Common myeloid progenitor, CD34-positive (primary cell): Measurements from ENCODE around the gene MEGF6.

Experiments used
- CTCF ChIA-PET: fragments of 350-600 bp; sonication (Branson Sonifier 250); formaldehyde crosslinking; loops from one replicate; lab custom pipeline; 2021; ENCODE audit warnings: antibody characterized with exemption; lab: Charles Lee
- POLR2A ChIA-PET: fragments of 350-600 bp; sonication (Branson Sonifier 250); formaldehyde crosslinking; loops from one replicate; lab custom pipeline; 2021; ENCODE audit warnings: antibody characterized with exemption; lab: Charles Lee
- DNase-seq, 3 donors: peaks; one replicate each; pipeline versions ENCODE4 v3.0.0 to v3.0.0-alpha.2; 2013
- H3K27ac ChIP-seq, 2 experiments: 1 replicate in 1 of 2; 2 replicates in 1 of 2; pipeline ENCODE4 v1.7.0; 2013; ENCODE audit warnings: inconsistent platforms in 2 of 2, low read length in 2 of 2, mild to moderate bottlenecking in 2 of 2, low read depth in 1 of 2, moderate library complexity in 1 of 2; ENCODE audit not compliant: severe bottlenecking in 2 of 2, insufficient read depth in 1 of 2, poor library complexity in 1 of 2
- H3K27me3 ChIP-seq, 5 experiments: replicated peaks in 2 of 5; 1 replicate in 3 of 5; 2 replicates in 2 of 5; pipeline versions ENCODE4 v1.6.1 to v1.7.0; 2013; ENCODE audit warnings: low read length in 4 of 5, mild to moderate bottlenecking in 2 of 5, moderate library complexity in 2 of 5, inconsistent platforms in 1 of 5; ENCODE audit not compliant: insufficient read depth in 5 of 5, control insufficient read depth in 4 of 5
- H3K36me3 ChIP-seq, 4 experiments: 1 replicate in 2 of 4; 2 replicates in 2 of 4; pipeline versions ENCODE4 v1.6.1 to v1.7.0; 2013; ENCODE audit warnings: low read length in 3 of 4, control low read depth in 1 of 4, mild to moderate bottlenecking in 1 of 4; ENCODE audit not compliant: control insufficient read depth in 4 of 4, insufficient read depth in 4 of 4
- H3K4me1 ChIP-seq, 4 experiments: 1 replicate in 3 of 4; 2 replicates in 1 of 4; pipeline versions ENCODE4 v1.6.1 to v1.7.1; 2013; ENCODE audit warnings: low read length in 3 of 4, mild to moderate bottlenecking in 3 of 4, control low read depth in 1 of 4, inconsistent platforms in 1 of 4, moderate library complexity in 1 of 4; ENCODE audit not compliant: control insufficient read depth in 4 of 4, insufficient read depth in 4 of 4; ENCODE audit errors: control extremely low read depth in 1 of 4
- H3K4me3 ChIP-seq, 7 experiments: 1 replicate in 4 of 7; 2 replicates in 3 of 7; pipeline versions ENCODE4 v1.5.1 to v1.7.0; 2013; ENCODE audit warnings: mild to moderate bottlenecking in 7 of 7, low read length in 6 of 7, moderate library complexity in 6 of 7, inconsistent platforms in 2 of 7, low read depth in 2 of 7, control low read depth in 1 of 7; ENCODE audit not compliant: insufficient read depth in 4 of 7, control insufficient read depth in 1 of 7; ENCODE audit errors: extremely low read depth in 1 of 7
- H3K9me3 ChIP-seq, 5 experiments: 1 replicate in 4 of 5; 2 replicates in 1 of 5; pipeline versions ENCODE4 v1.6.1 to v1.7.1; 2013; ENCODE audit warnings: low read length in 4 of 5, mild to moderate bottlenecking in 2 of 5, inconsistent platforms in 1 of 5, low read depth in 1 of 5, moderate library complexity in 1 of 5; ENCODE audit not compliant: control insufficient read depth in 4 of 5, insufficient read depth in 2 of 5; ENCODE audit errors: control extremely low read depth in 1 of 5
- WGBS: methylation state at CpG from one replicate; pipeline ENCODE4 v1.1.5; 2013; ENCODE audit not compliant: insufficient coverage; 5-methylcytosine and 5-hydroxymethylcytosine counted together

MEGF6 gene

GRCh38 chr1:3527774-3528173, 83.5 kb downstream of the MEGF6 start:
- Histone ChIP-seq H3K36me3 (peaks cover 0 to 12% (median 3%) of the 10 kb centered on the region in 4 experiments), H3K4me1 (peaks cover 0 to 25% (median 18%) of the 10 kb centered on the region in 4 experiments), H3K9me3 (no peaks in the 10 kb centered on the region), H3K27me3 (no peaks in the 10 kb centered on the region), H3K4me3 (no peak overlapping the region), H3K27ac (no peak overlapping the region)
- WGBS: 98% methylated on average over 12 of the region's 12 CpGs
- DNase-seq: no peak
- POLR2A ChIA-PET: no interaction called here
- CTCF ChIA-PET: interaction anchor here (1.0 to 7.7 kb wide), 4 partner anchors 11 to 75 kb away, joined by 3 to 45 read pairs (median 14); no protein-coding TSS in a partner anchor

- Histone ChIP-seq H3K27ac (no peak overlapping the region), H3K4me3 (no peak overlapping the region), H3K36me3 (peaks cover 0 to 22% (median 7%) of the 10 kb centered on the region in 4 experiments), H3K27me3 (no peaks in the 10 kb centered on the region), H3K4me1 (peaks cover 0 to 22% (median 12%) of the 10 kb centered on the region in 4 experiments), H3K9me3 (no peaks in the 10 kb centered on the region)
- no peak for DNase-seq
- ChIA-PET POLR2A (interaction anchor here (1.2 kb wide), 1 partner anchor 9 kb away, joined by 3 read pairs; no protein-coding TSS in a partner anchor), CTCF (interaction anchor here (0.6 to 7.7 kb wide), 3 partner anchors 9 to 18 kb away, joined by 3 to 45 read pairs (median 25); no protein-coding TSS in a partner anchor)
- WGBS: 91% methylated on average over 23 of the region's 24 CpGs
Measured at GRCh38 chr1:3525551-3526482, 85.5 kb downstream of the MEGF6 start.

GRCh38 chr1:3524556-3525203, 86.6 kb downstream of the MEGF6 start:
- ChIA-PET POLR2A (interaction anchor here (1.2 kb wide), 1 partner anchor 8 kb away, joined by 3 read pairs; no protein-coding TSS in a partner anchor), CTCF (no interaction called here)
- H3K9me3 ChIP-seq: no peaks in the 10 kb centered on the region

GRCh38 chr1:3523980-3524379, 87.3 kb downstream of the MEGF6 start:
- H3K4me1 ChIP-seq: peaks cover 0 to 6% (median 0%) of the 10 kb centered on the region in 4 experiments
- H3K36me3 ChIP-seq: peaks cover 3 to 25% (median 8%) of the 10 kb centered on the region in 4 experiments
- ChIA-PET POLR2A (no interaction called here), CTCF (no interaction called here)
- no peak overlapping the region for H3K27ac ChIP-seq
- 92% methylated on average over 6 of the region's 13 CpGs for WGBS
- no peaks in the 10 kb centered on the region for H3K9me3 ChIP-seq
- H3K27me3 ChIP-seq: no peaks in the 10 kb centered on the region
- no peak overlapping the region for H3K4me3 ChIP-seq
- no peak for DNase-seq

More at GRCh38 chr1:3524556-3525203, 86.6 kb downstream of the MEGF6 start:
- H3K27ac ChIP-seq: no peak overlapping the region
- H3K36me3 ChIP-seq: peaks cover 3 to 25% (median 8%) of the 10 kb centered on the region in 4 experiments
- peaks cover 0 to 11% (median 3%) of the 10 kb centered on the region in 4 experiments for H3K4me1 ChIP-seq
- DNase-seq: no peak
- WGBS: 94% methylated on average over 20 of the region's 20 CpGs
- H3K27me3 ChIP-seq: no peaks in the 10 kb centered on the region
- H3K4me3 ChIP-seq: no peak overlapping the region

- H3K36me3 ChIP-seq: peaks cover 3 to 21% (median 8%) of the 10 kb centered on the region in 4 experiments
- H3K4me1 ChIP-seq: peaks cover 0 to 10% (median 2%) of the 10 kb centered on the region in 4 experiments
- WGBS: 92% methylated on average over 9 of the region's 19 CpGs
- H3K27me3 ChIP-seq: no peaks in the 10 kb centered on the region
- H3K27ac ChIP-seq: no peak overlapping the region
- H3K9me3 ChIP-seq: no peaks in the 10 kb centered on the region
- POLR2A ChIA-PET: no interaction called here
- DNase-seq: no peak
- H3K4me3 ChIP-seq: no peak overlapping the region
- CTCF ChIA-PET: no interaction called here
Measured at GRCh38 chr1:3522564-3523265, 88.6 kb downstream of the MEGF6 start.

- CTCF ChIA-PET: interaction anchor here (1.3 kb wide), 1 partner anchor 30 kb away, joined by 3 read pairs; no protein-coding TSS in a partner anchor
- H3K36me3 ChIP-seq: peaks cover 5 to 21% (median 7%) of the 10 kb centered on the region in 4 experiments
Measured at GRCh38 chr1:3522112-3522511, 89.2 kb downstream of the MEGF6 start.

More at GRCh38 chr1:3522112-3522511, 89.2 kb downstream of the MEGF6 start:
- Histone ChIP-seq H3K9me3 (no peaks in the 10 kb centered on the region), H3K27me3 (no peaks in the 10 kb centered on the region), H3K4me1 (peaks cover 0 to 16% (median 5%) of the 10 kb centered on the region in 4 experiments), H3K27ac (no peak overlapping the region), H3K4me3 (no peak overlapping the region)
- no peak for DNase-seq
- WGBS: 95% methylated on average over 13 of the region's 13 CpGs
- POLR2A ChIA-PET: no interaction called here
